H9 (cell line): ENCODE results near the gene RAB4B. TPM values are rescaled to one million over a fixed set of nuclear protein-coding genes. Genes with fewer than 3 reads are reported as not detected.

ENCODE experiments used
- DNase-seq: peaks from one replicate; pipeline ENCODE4 v3.0.0-alpha.2; 2017
- H2AFZ ChIP-seq: one replicate; pipeline ENCODE4 v1.6.1; 2013; ENCODE audit warnings: mild to moderate bottlenecking, low read length, control low read depth, moderate library complexity
- H2AK5ac ChIP-seq: 2 replicates; pipeline ENCODE4 v1.6.1; 2013; ENCODE audit warnings: low read length, control low read depth, mixed read lengths; ENCODE audit not compliant: insufficient read length
- H2BK120ac ChIP-seq: one replicate; pipeline ENCODE4 v1.6.1; 2013; ENCODE audit warnings: low read depth, mild to moderate bottlenecking, low read length, control low read depth, inconsistent platforms; ENCODE audit not compliant: poor library complexity, severe bottlenecking
- H2BK12ac ChIP-seq: 2 replicates; pipeline ENCODE4 v1.6.1; 2013; ENCODE audit warnings: low read length, control low read depth, mixed read lengths, low read depth; ENCODE audit not compliant: insufficient read length
- H2BK15ac ChIP-seq: 2 replicates; pipeline ENCODE4 v1.6.1; 2013; ENCODE audit warnings: low read depth, low read length, control low read depth
- H2BK20ac ChIP-seq: one replicate; pipeline ENCODE4 v1.6.1; 2013; ENCODE audit warnings: low read depth, mild to moderate bottlenecking, low read length, control low read depth, inconsistent platforms; ENCODE audit not compliant: poor library complexity, severe bottlenecking
- H2BK5ac ChIP-seq: 2 replicates; pipeline ENCODE4 v1.6.1; 2013; ENCODE audit warnings: low read length, control low read depth, mixed read lengths; ENCODE audit not compliant: insufficient read length
- H3K14ac ChIP-seq: 2 replicates; pipeline ENCODE4 v1.6.1; 2013; ENCODE audit warnings: low read length, control low read depth; ENCODE audit not compliant: insufficient read depth
- H3K18ac ChIP-seq: 2 replicates; pipeline ENCODE4 v1.6.1; 2013; ENCODE audit warnings: low read depth, mild to moderate bottlenecking, mixed read lengths, low read length, control low read depth; ENCODE audit not compliant: insufficient read length
- H3K23ac ChIP-seq: 2 replicates; pipeline ENCODE4 v1.6.1; 2013; ENCODE audit warnings: low read length, control low read depth, mixed read lengths, low read depth; ENCODE audit not compliant: insufficient read length
- H3K23me2 ChIP-seq: 2 replicates; pipeline ENCODE4 v1.6.1; 2013; ENCODE audit warnings: low read depth, mild to moderate bottlenecking, mixed read lengths, low read length, control low read depth; ENCODE audit not compliant: insufficient read length, poor library complexity, severe bottlenecking
- H3K27ac ChIP-seq: 2 replicates; pipeline ENCODE4 v1.5.1; 2013; ENCODE audit warnings: low read length, control low read depth, mixed read lengths, low read depth; ENCODE audit not compliant: insufficient read length
- H3K27me3 ChIP-seq: 2 replicates; pipeline ENCODE4 v1.6.1; 2013; ENCODE audit warnings: low read length, control low read depth, inconsistent platforms; ENCODE audit not compliant: insufficient read depth
- H3K4ac ChIP-seq: 2 replicates; pipeline ENCODE4 v1.6.1; 2013; ENCODE audit warnings: low read depth, mild to moderate bottlenecking, control low read depth, inconsistent platforms, low read length, moderate library complexity
- H3K4me1 ChIP-seq: 2 replicates; pipeline ENCODE4 v1.6.1; 2013; ENCODE audit warnings: low read length, control low read depth, inconsistent platforms; ENCODE audit not compliant: insufficient read depth
- H3K4me2 ChIP-seq: 2 replicates; pipeline ENCODE4 v1.6.1; 2013; ENCODE audit warnings: low read length, control low read depth, mixed read lengths; ENCODE audit not compliant: insufficient read length, insufficient read depth
- H3K56ac ChIP-seq: 2 replicates; pipeline ENCODE4 v1.6.1; 2013; ENCODE audit warnings: low read depth, mild to moderate bottlenecking, mixed read lengths, low read length, control low read depth; ENCODE audit not compliant: insufficient read length
- H3K79me1 ChIP-seq: 2 replicates; pipeline ENCODE4 v1.6.1; 2013; ENCODE audit warnings: low read depth, mild to moderate bottlenecking, moderate library complexity, low read length, control low read depth, inconsistent platforms; ENCODE audit not compliant: insufficient read depth, poor library complexity, severe bottlenecking
- H3K79me2 ChIP-seq: 2 replicates; pipeline ENCODE4 v1.6.1; 2013; ENCODE audit warnings: low read length, control low read depth, inconsistent platforms; ENCODE audit not compliant: insufficient read depth
- H3K9ac ChIP-seq: 2 replicates; pipeline ENCODE4 v1.6.1; 2013; ENCODE audit warnings: low read length, control low read depth, mixed read lengths; ENCODE audit not compliant: insufficient read length; ENCODE audit errors: extremely low read depth
- H3K9me3 ChIP-seq: one replicate; pipeline ENCODE4 v1.6.1; 2013; ENCODE audit warnings: low read depth, low read length, inconsistent platforms; ENCODE audit not compliant: control insufficient read depth
- H3T11ph ChIP-seq: one replicate; pipeline ENCODE4 v1.6.1; 2013; ENCODE audit warnings: mild to moderate bottlenecking, low read length, control low read depth, inconsistent platforms
- H4K20me1 ChIP-seq: one replicate; pipeline ENCODE4 v1.6.1; 2013; ENCODE audit not compliant: control insufficient read depth, insufficient read length, insufficient read depth
- H4K5ac ChIP-seq: 2 replicates; pipeline ENCODE4 v1.6.1; 2013; ENCODE audit warnings: low read depth, mild to moderate bottlenecking, mixed read lengths, low read length, control low read depth; ENCODE audit not compliant: insufficient read length
- H4K8ac ChIP-seq: replicated peaks from 2 replicates; pipeline ENCODE4 v1.6.1; 2013; ENCODE audit warnings: low read length, control low read depth, mixed read lengths, low read depth; ENCODE audit not compliant: insufficient read length
- H4K91ac ChIP-seq: 2 replicates; pipeline ENCODE4 v1.6.1; 2013; ENCODE audit warnings: low read depth, mild to moderate bottlenecking, moderate library complexity, mixed read lengths, low read length, control low read depth; ENCODE audit not compliant: insufficient read length
- H3K27ac Mint-ChIP-seq, 3 experiments: 2 replicates in 2 of 3; 3 replicates in 1 of 3; pipeline ENCODE4 v1.8.0; 2020 to 2021; ENCODE audit warnings: mixed read lengths in 3 of 3, mild to moderate bottlenecking in 1 of 3, moderate library complexity in 1 of 3
- H3K27me3 Mint-ChIP-seq: 2 replicates; pipeline ENCODE4 v1.8.0; 2021; ENCODE audit warnings: low read depth, mild to moderate bottlenecking, moderate library complexity, mixed read lengths
- H3K36me3 Mint-ChIP-seq, 3 experiments: 2 replicates in 2 of 3; 3 replicates in 1 of 3; pipeline ENCODE4 v1.8.0; 2020 to 2021; ENCODE audit warnings: low read depth in 3 of 3, mixed read lengths in 3 of 3; ENCODE audit not compliant: insufficient read depth in 1 of 3
- H3K4me1 Mint-ChIP-seq, 2 experiments: 2 replicates each; pipeline ENCODE4 v1.8.0; 2020; ENCODE audit warnings: mixed read lengths in 2 of 2
- H3K4me3 Mint-ChIP-seq, 2 experiments: 2 replicates in 1 of 2; 3 replicates in 1 of 2; pipeline ENCODE4 v1.8.0; 2020 to 2021; ENCODE audit warnings: mild to moderate bottlenecking in 2 of 2, mixed read lengths in 2 of 2, moderate library complexity in 1 of 2
- H3K9me3 Mint-ChIP-seq, 2 experiments: 2 replicates in 1 of 2; 3 replicates in 1 of 2; pipeline ENCODE4 v1.8.0; 2020; ENCODE audit warnings: mild to moderate bottlenecking in 2 of 2, mixed read lengths in 2 of 2, moderate library complexity in 1 of 2
- CTCF ChIP-seq: fragments of 200-600 bp; sonication (generic); conservative IDR thresholded peaks from 3 replicates; pipeline ENCODE4 v1.8.0; 2021; ENCODE audit warnings: antibody characterized with exemption, mild to moderate bottlenecking
- WGBS: extraction: QIAGEN DNeasy Blood & Tissue Kit; methylation state at CpG from one replicate; pipeline ENCODE4 v1.1.7; 2013; ENCODE audit warnings: missing lambda C conversion rate, low lambda C conversion rate, mixed read lengths; ENCODE audit not compliant: insufficient read length; ENCODE audit errors: extremely low coverage; 5-methylcytosine and 5-hydroxymethylcytosine counted together
- total RNA-seq: library from RNA; stranded (reverse); gene quantifications from 2 replicates; pipeline ENCODE4 v1.2.1, GENCODE V29; 2021

The RAB4B gene
- total RNA-seq, 1 experiment from 2014 or later: 26.8 TPM

GRCh38 chr19:40807147-40808020, 29.3 kb downstream of the RAB4B start:
- no CpG with 5 or more reads among the region's 18 CpGs for WGBS
- Histone ChIP-seq H3K4me1 (peaks cover 13% of the 10 kb centered on the region), H3K56ac (no peak overlapping the region), H4K20me1 (peaks cover 2% of the 10 kb centered on the region), H2AFZ (no peak overlapping the region), H3K4ac (no peak overlapping the region), H3K18ac (no peak overlapping the region), H3K14ac (no peak overlapping the region), H2BK12ac (no peak overlapping the region), H2BK15ac (no peak overlapping the region), H4K91ac (no peak overlapping the region), H2BK20ac (no peak overlapping the region), H3K4me2 (no peak overlapping the region), H3K23ac (no peak overlapping the region), H3K27me3 (no peaks in the 10 kb centered on the region), H4K8ac (no peak overlapping the region), H3K79me2 (no peaks in the 10 kb centered on the region; the same call in 1 of the 2 replicates), H3T11ph (no peak overlapping the region), H3K9ac (no peak overlapping the region), H3K79me1 (peaks cover 4% of the 10 kb centered on the region), H2AK5ac (no peak overlapping the region), H3K27ac (no peak overlapping the region), H3K9me3 (no peaks in the 10 kb centered on the region), H2BK5ac (no peak overlapping the region), H2BK120ac (no peak overlapping the region), H3K23me2 (peaks cover 12% of the 10 kb centered on the region), H4K5ac (no peak overlapping the region)
- DNase-seq: peak; percentile 86
- Mint-ChIP-seq H3K36me3 (peaks cover 26 to 55% (median 42%) of the 10 kb centered on the region in 3 experiments; a peak in 6 of 7 replicates), H3K9me3 (no peaks in the 10 kb centered on the region; a peak in 2 of 5 replicates), H3K27me3 (peaks cover 12% of the 10 kb centered on the region), H3K27ac (peak overlapping the region; percentile 62 to 97 (median 89); a peak in 6 of 7 replicates), H3K4me1 (peaks cover 67 to 73% of the 10 kb centered on the region in 2 experiments), H3K4me3 (peak overlapping the region in 1 of 2 experiments; percentile 74; a peak in 4 of 5 replicates)
- peak; percentile 64 for TF ChIP-seq CTCF
